Astrocyte (in vitro differentiated cells and primary cell): Measurements from ENCODE around the gene ELK3. TPM values are rescaled to one million over a fixed set of nuclear protein-coding genes. Genes with fewer than 3 reads are reported as not detected.

Experiments used
- DNase-seq: peaks from one replicate; pipeline ENCODE4 v3.0.0-alpha.2; 2010; ENCODE audit warnings: low read depth
- FAIRE-seq: peaks from 2 replicates; lab custom pipeline; 2011; peaks lifted over from hg19 to GRCh38; lab: Jason Lieb, UNC
- H2AFZ ChIP-seq: 2 replicates; pipeline ENCODE4 v1.6.0; 2012; ENCODE audit warnings: low read depth, low read length, inconsistent platforms
- H3K27ac ChIP-seq: 2 replicates; pipeline ENCODE4 v1.5.1; 2011; ENCODE audit warnings: low read depth, low read length, inconsistent platforms
- H3K27me3 ChIP-seq: 2 replicates; pipeline ENCODE4 v1.6.0; 2011; ENCODE audit warnings: low read length, inconsistent platforms; ENCODE audit not compliant: insufficient read depth
- H3K36me3 ChIP-seq: 2 replicates; pipeline ENCODE4 v1.5.1; 2011; ENCODE audit warnings: low read length, inconsistent platforms; ENCODE audit not compliant: insufficient read depth
- H3K4me1 ChIP-seq: 2 replicates; pipeline ENCODE4 v1.5.1; 2011; ENCODE audit warnings: low read length, inconsistent platforms; ENCODE audit not compliant: insufficient read depth
- H3K4me2 ChIP-seq: 2 replicates; pipeline ENCODE4 v1.6.0; 2012; ENCODE audit warnings: low read length, inconsistent platforms
- H3K4me3 ChIP-seq: 2 replicates; pipeline ENCODE4 v1.5.1; 2011; ENCODE audit warnings: low read depth, mild to moderate bottlenecking, low read length, inconsistent platforms; ENCODE audit not compliant: insufficient read depth
- H3K79me2 ChIP-seq: 2 replicates; pipeline ENCODE4 v1.6.0; 2012; ENCODE audit warnings: mild to moderate bottlenecking, low read length, inconsistent platforms; ENCODE audit not compliant: insufficient read depth
- H3K9ac ChIP-seq: 2 replicates; pipeline ENCODE4 v1.6.0; 2012; ENCODE audit warnings: mild to moderate bottlenecking, low read length, inconsistent platforms
- H3K9me3 ChIP-seq: 2 replicates; pipeline ENCODE4 v1.5.1; 2012; ENCODE audit warnings: low read depth, mild to moderate bottlenecking, low read length, inconsistent platforms; ENCODE audit not compliant: insufficient read depth
- H4K20me1 ChIP-seq: 2 replicates; pipeline ENCODE4 v1.6.0; 2012; ENCODE audit warnings: low read length, inconsistent platforms; ENCODE audit not compliant: insufficient read depth
- H3K27ac Mint-ChIP-seq: one replicate; pipeline ENCODE4 v1.8.0; 2021; ENCODE audit warnings: mild to moderate bottlenecking, mixed read lengths; ENCODE audit not compliant: unreplicated experiment
- H3K27me3 Mint-ChIP-seq: one replicate; pipeline ENCODE4 v1.8.0; 2021; ENCODE audit warnings: low read depth, mixed read lengths; ENCODE audit not compliant: unreplicated experiment
- H3K36me3 Mint-ChIP-seq: one replicate; pipeline ENCODE4 v1.8.0; 2021; ENCODE audit warnings: low read depth, mixed read lengths; ENCODE audit not compliant: unreplicated experiment
- H3K4me1 Mint-ChIP-seq: one replicate; pipeline ENCODE4 v1.8.0; 2021; ENCODE audit warnings: low read depth, mixed read lengths; ENCODE audit not compliant: unreplicated experiment
- H3K4me3 Mint-ChIP-seq: one replicate; pipeline ENCODE4 v1.8.0; 2021; ENCODE audit warnings: mild to moderate bottlenecking, moderate library complexity, mixed read lengths; ENCODE audit not compliant: unreplicated experiment
- H3K9me3 Mint-ChIP-seq: one replicate; pipeline ENCODE4 v1.8.0; 2021; ENCODE audit warnings: mild to moderate bottlenecking, mixed read lengths; ENCODE audit not compliant: unreplicated experiment
- EZH2 ChIP-seq: IDR thresholded peaks from 2 replicates; pipeline ENCODE4 v1.6.1; 2012; ENCODE audit warnings: mild to moderate bottlenecking, low read length, inconsistent platforms; ENCODE audit not compliant: insufficient read depth
- total RNA-seq: library from RNA; stranded (reverse); gene quantifications from 2 replicates; pipeline ENCODE4 v1.2.1, GENCODE V29; 2021
- TF ChIP-seq, protein P1 (sequence below): IDR thresholded peaks from 2 replicates; pipeline ENCODE4 v1.5.1; 2011; ENCODE audit warnings: low read depth, mild to moderate bottlenecking, inconsistent platforms, low read length, moderate library complexity; ENCODE audit not compliant: insufficient read depth

Gene ELK3
- total RNA-seq, 1 donor from 2014 or later: 62.7 TPM

GRCh38 chr12:96177013-96177412 is 17.2 kb upstream of the ELK3 start:
- peak overlapping the region; percentile 15 for H3K4me2 ChIP-seq
- Mint-ChIP-seq H3K4me1 (peaks cover 4% of the 10 kb centered on the region), H3K9me3 (peaks cover 11% of the 10 kb centered on the region), H3K36me3 (no peaks in the 10 kb centered on the region), H3K4me3 (no peak overlapping the region), H3K27ac (no peak overlapping the region), H3K27me3 (peaks cover 13% of the 10 kb centered on the region)
- TF ChIP-seq, protein P1, sequence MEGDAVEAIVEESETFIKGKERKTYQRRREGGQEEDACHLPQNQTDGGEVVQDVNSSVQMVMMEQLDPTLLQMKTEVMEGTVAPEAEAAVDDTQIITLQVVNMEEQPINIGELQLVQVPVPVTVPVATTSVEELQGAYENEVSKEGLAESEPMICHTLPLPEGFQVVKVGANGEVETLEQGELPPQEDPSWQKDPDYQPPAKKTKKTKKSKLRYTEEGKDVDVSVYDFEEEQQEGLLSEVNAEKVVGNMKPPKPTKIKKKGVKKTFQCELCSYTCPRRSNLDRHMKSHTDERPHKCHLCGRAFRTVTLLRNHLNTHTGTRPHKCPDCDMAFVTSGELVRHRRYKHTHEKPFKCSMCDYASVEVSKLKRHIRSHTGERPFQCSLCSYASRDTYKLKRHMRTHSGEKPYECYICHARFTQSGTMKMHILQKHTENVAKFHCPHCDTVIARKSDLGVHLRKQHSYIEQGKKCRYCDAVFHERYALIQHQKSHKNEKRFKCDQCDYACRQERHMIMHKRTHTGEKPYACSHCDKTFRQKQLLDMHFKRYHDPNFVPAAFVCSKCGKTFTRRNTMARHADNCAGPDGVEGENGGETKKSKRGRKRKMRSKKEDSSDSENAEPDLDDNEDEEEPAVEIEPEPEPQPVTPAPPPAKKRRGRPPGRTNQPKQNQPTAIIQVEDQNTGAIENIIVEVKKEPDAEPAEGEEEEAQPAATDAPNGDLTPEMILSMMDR: no peak
- TF ChIP-seq EZH2: no peak
- DNase-seq: peak; percentile 87
- H2AFZ ChIP-seq: no peak overlapping the region
- H3K4me3 ChIP-seq: no peak overlapping the region
- H3K9ac ChIP-seq: no peak overlapping the region
- no peaks in the 10 kb centered on the region for H3K27me3 ChIP-seq
- no peaks in the 10 kb centered on the region for H3K4me1 ChIP-seq
- no peaks in the 10 kb centered on the region for H3K9me3 ChIP-seq
- no peaks in the 10 kb centered on the region for H4K20me1 ChIP-seq
- H3K27ac ChIP-seq: no peak overlapping the region
- no peaks in the 10 kb centered on the region for H3K36me3 ChIP-seq
- H3K79me2 ChIP-seq: no peaks in the 10 kb centered on the region
- no peak for FAIRE-seq

GRCh38 chr12:96183734-96184370 is 10.3 kb upstream of the ELK3 start:
- Histone ChIP-seq H3K9ac (no peak overlapping the region), H3K36me3 (no peaks in the 10 kb centered on the region), H3K4me2 (no peak overlapping the region), H3K79me2 (no peaks in the 10 kb centered on the region), H4K20me1 (no peaks in the 10 kb centered on the region), H2AFZ (no peak overlapping the region), H3K27ac (no peak overlapping the region), H3K4me3 (no peak overlapping the region), H3K4me1 (no peaks in the 10 kb centered on the region), H3K27me3 (no peaks in the 10 kb centered on the region), H3K9me3 (no peaks in the 10 kb centered on the region)
- H3K27ac Mint-ChIP-seq: no peak overlapping the region
- H3K27me3 Mint-ChIP-seq: peaks cover 15% of the 10 kb centered on the region
- H3K36me3 Mint-ChIP-seq: no peaks in the 10 kb centered on the region
- FAIRE-seq (no peak), DNase-seq (no peak)
- H3K9me3 Mint-ChIP-seq: no peaks in the 10 kb centered on the region
- H3K4me1 Mint-ChIP-seq: no peaks in the 10 kb centered on the region
- TF ChIP-seq, protein P1: no peak
- no peak for TF ChIP-seq EZH2
- no peak overlapping the region for H3K4me3 Mint-ChIP-seq

GRCh38 chr12:96185914-96186313 is 8.3 kb upstream of the ELK3 start:
- Histone ChIP-seq H3K27ac (no peak overlapping the region), H3K4me1 (no peaks in the 10 kb centered on the region), H3K4me3 (no peak overlapping the region), H2AFZ (no peak overlapping the region), H3K9me3 (no peaks in the 10 kb centered on the region), H3K9ac (no peak overlapping the region), H3K79me2 (no peaks in the 10 kb centered on the region), H3K27me3 (no peaks in the 10 kb centered on the region), H4K20me1 (no peaks in the 10 kb centered on the region), H3K36me3 (no peaks in the 10 kb centered on the region), H3K4me2 (no peak overlapping the region)
- no peak for TF ChIP-seq EZH2
- TF ChIP-seq, protein P1: no peak
- Mint-ChIP-seq H3K36me3 (no peaks in the 10 kb centered on the region), H3K4me1 (no peaks in the 10 kb centered on the region), H3K4me3 (no peak overlapping the region), H3K9me3 (peaks cover 3% of the 10 kb centered on the region), H3K27ac (no peak overlapping the region), H3K27me3 (peaks cover 15% of the 10 kb centered on the region)
- no peak for DNase-seq
- no peak for FAIRE-seq
